Stimulated activated CD4-positive, alpha-beta T cell treated with anti-CD3 and anti-CD28 coated beads, TNF-alpha, amount 100 ng/mL, for 4 hours (primary cell): ENCODE data around the gene MOBP.

ENCODE experiments used
- DNase-seq, 3 experiments: peaks; one replicate each; pipeline ENCODE4 v3.0.0-alpha.2; 2020; ENCODE audit warnings: low read depth in 3 of 3

MOBP gene

DNA sequence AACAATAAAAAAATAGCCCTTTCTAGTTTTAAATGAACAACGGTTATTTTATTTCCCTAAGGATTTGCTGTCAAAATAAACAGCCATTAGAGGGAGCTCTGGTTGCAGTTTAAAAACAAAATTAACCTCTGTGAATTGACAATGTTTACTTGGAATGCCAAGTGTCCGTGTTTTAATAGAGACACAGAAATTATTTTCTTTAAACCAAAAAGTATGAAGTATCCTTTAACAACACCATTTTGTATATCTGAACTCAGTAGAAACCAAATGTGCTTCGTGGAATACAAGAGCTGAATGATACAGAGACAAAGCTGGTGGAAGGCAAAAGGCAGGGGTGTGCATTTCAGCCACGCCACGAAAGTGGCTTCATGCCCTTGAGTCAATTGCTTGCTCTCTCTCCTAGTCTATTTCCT lies 74.4 kb downstream of the MOBP start:
- DNase-seq: no peak

DNA sequence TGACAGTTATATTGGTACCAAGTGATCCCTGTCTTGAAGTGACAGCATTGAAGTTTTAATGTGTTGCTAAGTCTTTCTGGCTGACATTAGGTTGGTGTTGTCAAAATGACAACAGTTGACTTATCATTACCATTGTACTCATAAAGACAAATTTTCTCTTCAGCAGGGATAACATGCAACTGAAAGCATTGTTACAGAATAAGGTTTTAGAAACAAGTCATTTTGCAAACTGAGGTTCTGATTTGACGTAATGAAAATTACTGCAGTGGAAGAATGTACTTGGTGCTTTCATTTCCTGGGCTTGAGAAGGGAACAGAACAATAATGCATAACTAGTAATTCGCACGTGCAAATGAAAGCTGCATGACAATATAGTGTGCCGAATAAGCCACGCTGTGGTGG lies 75.1 kb downstream of the MOBP start:
- no peak for DNase-seq

DNA sequence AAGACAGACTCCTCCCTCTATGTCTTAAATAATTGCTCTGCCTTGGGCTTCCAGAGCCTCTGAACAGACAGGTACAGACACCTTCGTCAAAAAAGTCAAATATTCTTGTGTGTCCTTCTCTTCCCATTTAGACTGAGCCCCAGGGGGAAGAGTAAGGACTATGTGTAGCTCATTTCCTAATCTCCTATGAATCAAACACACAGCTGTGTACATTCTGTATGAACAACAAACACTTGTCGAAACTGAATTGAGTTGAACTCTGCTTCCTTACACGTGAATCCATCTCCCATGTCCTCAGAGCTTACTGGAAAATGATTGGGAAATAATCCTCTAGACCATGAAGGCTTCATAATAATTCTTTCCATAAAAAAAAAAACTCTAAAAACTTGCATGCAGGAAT lies 80.8 kb downstream of the MOBP start:
- no peak for DNase-seq

DNA sequence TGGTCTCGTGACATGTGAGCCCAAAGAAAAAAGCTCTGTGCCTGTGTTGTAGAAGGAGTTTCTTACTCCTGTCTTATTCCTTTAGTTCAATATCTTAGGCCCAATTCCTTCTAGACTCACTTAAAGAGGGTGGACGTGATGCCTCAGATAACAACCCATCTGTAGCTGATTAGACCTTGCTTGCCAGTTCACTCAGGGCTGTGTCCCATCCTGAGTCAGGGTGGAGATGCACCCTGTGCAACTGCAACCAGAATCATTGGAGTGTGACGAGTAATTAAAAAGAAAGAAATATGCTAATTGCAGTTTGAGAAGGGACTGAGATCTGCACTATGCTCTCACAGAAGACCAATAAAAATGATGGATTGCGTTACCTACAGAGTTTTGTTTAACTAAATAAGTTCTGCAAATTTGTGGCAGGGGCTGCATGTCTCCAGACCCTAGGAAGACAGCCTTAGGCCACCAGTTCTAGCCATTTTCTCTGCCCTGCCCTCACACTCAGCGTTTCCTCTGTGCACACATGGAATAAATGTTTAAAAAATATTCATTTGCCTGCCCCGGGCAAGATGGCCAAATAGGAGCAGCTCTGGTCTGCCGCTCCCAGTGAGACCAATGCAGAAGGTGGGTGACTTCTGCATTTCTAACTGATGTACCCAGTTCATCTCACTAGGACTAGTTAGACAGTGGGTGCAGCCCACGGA lies 83.0 kb downstream of the MOBP start:
- no peak for DNase-seq
